K562 treated with DMSO at 1 percent for 12 hours (cell line): ENCODE measurements around the gene PLPP4. TPM values are rescaled to one million over a fixed set of nuclear protein-coding genes. Genes with fewer than 3 reads are reported as not detected.

Experiments used
- total RNA-seq: library from RNA; unstranded; fragments of 300-600 nt; gene quantifications from 2 replicates; pipeline ENCODE4 v1.2.3, GENCODE V29; 2022; ENCODE audit not compliant: insufficient read depth

The PLPP4 gene
- not detected in 2 replicates for total RNA-seq

GRCh38 chr10:120456626-120457430, at the start of gene PLPP4:
Gene PLPP4 (plus strand): TSS chr10:120457227. CDS start chr10:120457306, 79 bp downstream.

